ENCODE data around the gene PRICKLE3. TPM values are rescaled to one million over a fixed set of nuclear protein-coding genes. Genes with fewer than 3 reads are reported as not detected.
A peak's percentile ranks its signal among the peaks of the same experiment; 100 is the strongest.

Gene PRICKLE3
- total RNA-seq, 1 donor from 2014 or later, result 4.2 TPM

DNA sequence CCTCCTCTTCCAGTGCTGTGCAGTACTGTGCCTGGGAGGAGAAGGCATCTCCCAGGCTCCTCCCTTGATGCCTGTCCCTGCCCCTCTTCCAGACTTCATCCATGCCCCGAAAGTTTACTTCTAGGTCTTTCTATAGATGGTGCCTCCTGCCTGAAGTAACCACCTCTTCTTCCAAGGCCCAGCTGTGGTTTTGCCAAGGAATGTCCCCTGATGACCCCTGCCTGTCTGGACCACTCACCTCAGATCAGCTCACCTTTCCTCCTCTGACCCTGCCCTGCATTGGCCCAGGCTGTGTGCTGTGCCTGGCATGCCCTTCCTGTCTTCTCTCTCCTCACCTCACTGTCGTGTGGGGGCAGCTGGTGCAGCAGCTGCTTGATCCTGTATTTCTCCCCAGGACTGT lies 6.8 kb downstream of the PRICKLE3 start:
- peaks cover 10% of the 10 kb centered on the region for H3K36me3 Mint-ChIP-seq (ENCODE audit: low read depth)
- H3K9me3 Mint-ChIP-seq, result peaks cover 4% of the 10 kb centered on the region
- peak overlapping the region; percentile 82 for H3K27ac Mint-ChIP-seq (ENCODE audit: unreplicated experiment)

DNA sequence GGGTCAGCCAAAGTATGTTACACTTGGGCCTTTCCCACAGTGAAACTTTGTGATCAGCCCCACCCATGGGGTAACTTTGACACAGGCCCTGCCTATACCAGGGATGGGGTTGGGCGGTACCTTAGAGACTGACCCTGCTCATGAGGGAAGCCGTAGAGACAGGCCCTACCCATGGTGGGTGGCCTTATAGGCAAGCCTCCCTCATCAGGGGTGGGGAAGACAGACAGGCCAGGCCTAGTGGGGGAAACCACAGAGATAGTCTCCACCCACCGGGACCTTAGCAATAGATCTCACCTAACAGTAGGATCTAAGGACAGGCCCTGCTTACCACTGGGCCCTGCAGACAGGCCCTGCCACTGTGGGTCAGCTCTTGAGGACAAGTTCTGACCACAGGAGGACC lies 7.6 kb downstream of the PRICKLE3 start:
- peaks cover 9% of the 10 kb centered on the region for H3K27me3 Mint-ChIP-seq (ENCODE audit: low read depth)
- peaks cover 10% of the 10 kb centered on the region for H3K36me3 Mint-ChIP-seq (ENCODE audit: low read depth)
- TF ChIP-seq, protein P1, sequence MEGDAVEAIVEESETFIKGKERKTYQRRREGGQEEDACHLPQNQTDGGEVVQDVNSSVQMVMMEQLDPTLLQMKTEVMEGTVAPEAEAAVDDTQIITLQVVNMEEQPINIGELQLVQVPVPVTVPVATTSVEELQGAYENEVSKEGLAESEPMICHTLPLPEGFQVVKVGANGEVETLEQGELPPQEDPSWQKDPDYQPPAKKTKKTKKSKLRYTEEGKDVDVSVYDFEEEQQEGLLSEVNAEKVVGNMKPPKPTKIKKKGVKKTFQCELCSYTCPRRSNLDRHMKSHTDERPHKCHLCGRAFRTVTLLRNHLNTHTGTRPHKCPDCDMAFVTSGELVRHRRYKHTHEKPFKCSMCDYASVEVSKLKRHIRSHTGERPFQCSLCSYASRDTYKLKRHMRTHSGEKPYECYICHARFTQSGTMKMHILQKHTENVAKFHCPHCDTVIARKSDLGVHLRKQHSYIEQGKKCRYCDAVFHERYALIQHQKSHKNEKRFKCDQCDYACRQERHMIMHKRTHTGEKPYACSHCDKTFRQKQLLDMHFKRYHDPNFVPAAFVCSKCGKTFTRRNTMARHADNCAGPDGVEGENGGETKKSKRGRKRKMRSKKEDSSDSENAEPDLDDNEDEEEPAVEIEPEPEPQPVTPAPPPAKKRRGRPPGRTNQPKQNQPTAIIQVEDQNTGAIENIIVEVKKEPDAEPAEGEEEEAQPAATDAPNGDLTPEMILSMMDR (conservative IDR thresholded peaks at IDR 0.05), result no peak
- H3K27ac Mint-ChIP-seq (ENCODE audit: unreplicated experiment), result no peak overlapping the region
- H3K4me1 Mint-ChIP-seq, result no peaks in the 10 kb centered on the region
- H3K4me3 Mint-ChIP-seq, result no peak overlapping the region
- H3K9me3 Mint-ChIP-seq, result peaks cover 4% of the 10 kb centered on the region
- DNase-seq (ENCODE audit: low read depth, low spot score), result no peak

More for the DNA sequence above, 6.8 kb downstream of the PRICKLE3 start:
- Mint-ChIP-seq H3K4me3 (peak overlapping the region; percentile 20), H3K27me3 (ENCODE audit: low read depth) (peaks cover 5% of the 10 kb centered on the region), H3K4me1 (peaks cover 5% of the 10 kb centered on the region)
- TF ChIP-seq, protein P1 (conservative IDR thresholded peaks at IDR 0.05), result no peak
- DNase-seq (ENCODE audit: low read depth, low spot score), result no peak

DNA sequence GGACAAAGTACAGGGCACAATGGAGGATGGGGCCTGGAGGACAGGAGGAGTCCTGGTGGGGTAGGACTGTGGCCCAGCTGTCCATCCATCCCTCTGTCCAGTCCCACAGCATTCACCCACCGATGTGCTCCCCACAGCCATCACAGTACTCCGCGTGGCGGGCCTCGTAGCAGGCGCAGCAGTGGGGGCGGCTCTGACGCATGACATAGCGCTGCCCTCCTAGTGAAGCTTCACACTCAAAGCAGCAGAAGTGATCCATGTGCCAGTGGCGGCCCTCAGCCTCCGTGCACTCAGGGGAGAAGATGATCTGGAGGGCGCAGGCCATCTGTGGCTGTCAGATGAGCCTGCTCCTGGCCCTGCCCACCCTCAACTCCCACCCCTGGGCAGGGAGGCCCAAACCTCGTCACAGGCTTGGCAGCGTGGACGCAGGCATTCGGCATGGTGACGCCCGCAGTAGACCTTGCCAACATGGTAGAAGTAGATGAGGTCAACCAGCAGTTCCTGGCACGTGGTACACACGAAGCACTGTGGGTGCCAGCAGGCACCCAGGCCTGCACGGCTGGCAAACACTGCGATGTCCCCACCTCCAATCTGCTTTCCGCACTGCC lies 8.2 kb downstream of the PRICKLE3 start:
- Mint-ChIP-seq H3K4me3 (no peak overlapping the region), H3K9me3 (peaks cover 4% of the 10 kb centered on the region), H3K36me3 (ENCODE audit: low read depth) (peaks cover 10% of the 10 kb centered on the region), H3K27ac (ENCODE audit: unreplicated experiment) (no peak overlapping the region), H3K27me3 (ENCODE audit: low read depth) (peaks cover 15% of the 10 kb centered on the region), H3K4me1 (peaks cover 3% of the 10 kb centered on the region)
- TF ChIP-seq, protein P1 (conservative IDR thresholded peaks at IDR 0.05), result no peak
- no peak for DNase-seq (ENCODE audit: low read depth, low spot score)

DNA sequence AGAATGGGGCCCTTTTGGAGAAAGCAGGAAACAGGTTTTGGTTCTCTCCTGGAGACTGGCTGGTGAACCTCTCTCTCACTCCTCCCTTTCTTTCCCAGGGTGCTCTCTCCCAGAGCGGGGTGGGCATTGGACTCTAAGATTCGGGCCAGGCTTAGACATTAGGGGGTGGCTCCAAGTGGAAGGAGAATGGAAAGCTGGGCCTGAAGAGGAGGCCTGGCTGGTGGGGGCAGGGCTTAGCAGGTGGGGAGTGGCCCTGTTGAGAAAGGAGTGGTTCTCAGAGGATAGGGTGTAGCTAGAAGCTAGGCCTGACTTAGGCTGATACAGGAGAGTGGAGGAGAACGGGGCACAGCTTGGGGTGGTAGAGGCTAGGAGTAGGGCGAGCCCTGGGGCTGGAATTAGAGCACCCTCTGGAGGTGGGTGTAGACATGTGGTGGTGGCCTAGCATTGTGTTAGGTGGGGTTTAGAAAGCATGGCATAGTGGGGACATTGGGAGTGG lies 8.8 kb downstream of the PRICKLE3 start:
- peaks cover 4% of the 10 kb centered on the region for H3K9me3 Mint-ChIP-seq
- no peak overlapping the region for H3K27ac Mint-ChIP-seq (ENCODE audit: unreplicated experiment)

DNA sequence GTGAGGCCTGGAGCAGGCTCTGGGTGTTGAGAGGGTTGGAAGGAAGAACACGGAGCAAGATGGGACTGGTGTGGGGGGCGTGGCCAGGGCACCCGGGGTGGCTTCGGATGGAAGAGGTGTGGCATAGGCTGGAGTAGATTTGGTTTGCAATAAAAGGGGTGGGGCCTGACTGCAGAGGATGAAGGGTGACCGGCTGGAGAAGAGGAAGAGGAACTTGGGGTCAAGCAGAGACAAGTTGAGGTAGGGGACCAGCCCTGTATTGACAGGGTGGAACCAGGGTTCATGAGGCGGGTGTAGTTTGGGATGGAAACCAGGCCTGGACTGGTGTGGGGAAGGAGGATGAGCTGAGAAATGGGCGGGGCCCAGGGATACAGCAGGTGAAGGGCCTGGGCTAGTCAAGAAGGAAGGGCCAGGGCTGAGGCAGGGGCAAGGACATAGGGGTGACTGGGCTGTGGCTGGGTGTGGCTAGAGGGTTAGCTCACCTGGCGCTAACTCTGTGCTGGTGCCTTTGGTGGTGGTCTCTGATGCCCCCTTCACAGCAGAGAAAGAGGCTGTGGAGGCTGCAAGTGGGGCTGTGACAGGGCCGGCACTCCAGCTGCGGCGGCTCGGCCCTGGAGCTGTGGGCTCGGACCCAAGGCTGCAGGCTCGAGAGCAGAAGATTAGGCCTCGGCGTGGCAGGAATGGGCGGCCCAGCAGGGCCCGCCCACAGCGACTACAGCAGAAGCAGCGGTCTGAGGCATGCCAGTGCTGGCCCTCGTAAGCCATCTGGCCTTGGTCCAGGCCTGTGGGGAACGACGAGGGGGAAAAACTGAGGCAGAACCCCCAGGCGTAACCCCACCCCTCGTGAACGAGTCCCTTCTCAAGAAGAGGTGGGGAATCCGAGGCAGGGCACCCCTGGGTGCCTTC lies 9.5 kb downstream of the PRICKLE3 start:
- Mint-ChIP-seq H3K27me3 (ENCODE audit: low read depth) (peaks cover 26% of the 10 kb centered on the region), H3K36me3 (ENCODE audit: low read depth) (peaks cover 6% of the 10 kb centered on the region), H3K4me1 (peaks cover 5% of the 10 kb centered on the region), H3K27ac (ENCODE audit: unreplicated experiment) (no peak overlapping the region), H3K4me3 (no peak overlapping the region), H3K9me3 (peaks cover 4% of the 10 kb centered on the region)
- TF ChIP-seq, protein P1 (conservative IDR thresholded peaks at IDR 0.05), result no peak
- DNase-seq (ENCODE audit: low read depth, low spot score), result no peak

More for the DNA sequence above, 8.8 kb downstream of the PRICKLE3 start:
- Mint-ChIP-seq H3K4me3 (no peak overlapping the region), H3K27me3 (ENCODE audit: low read depth) (peaks cover 21% of the 10 kb centered on the region), H3K36me3 (ENCODE audit: low read depth) (peaks cover 9% of the 10 kb centered on the region), H3K4me1 (peaks cover 5% of the 10 kb centered on the region)
- DNase-seq (ENCODE audit: low read depth, low spot score), result no peak
- TF ChIP-seq, protein P1 (conservative IDR thresholded peaks at IDR 0.05), result no peak
